DOHH2 (cell line): ENCODE measurements around the gene MICAL2.

Source experiments
- H3F3A ChIP-seq: fragments of 200-600 bp; sonication (generic), shearing (Covaris generic); 2 replicates; pipeline ENCODE4 v1.6.0; 2016; ENCODE audit warnings: antibody characterized with exemption, mild to moderate bottlenecking; ENCODE audit not compliant: control insufficient read depth, insufficient read depth
- H3K27ac ChIP-seq: fragments of 200-600 bp; sonication (generic); 2 replicates; pipeline ENCODE4 v1.5.1; 2014; ENCODE audit warnings: low read depth, mild to moderate bottlenecking, low read length, moderate library complexity
- H3K27me3 ChIP-seq: fragments of 200-600 bp; sonication (generic); 2 replicates; pipeline ENCODE4 v1.6.1; 2014; ENCODE audit warnings: mild to moderate bottlenecking, low read length, mixed read lengths; ENCODE audit not compliant: control insufficient read depth
- H3K36me3 ChIP-seq: fragments of 200-600 bp; sonication (generic); 2 replicates; pipeline ENCODE4 v1.6.1; 2014; ENCODE audit warnings: mild to moderate bottlenecking, low read length, moderate library complexity, mixed read lengths; ENCODE audit not compliant: control insufficient read depth
- H3K4me1 ChIP-seq: fragments of 200-600 bp; sonication (generic); 2 replicates; pipeline ENCODE4 v1.6.1; 2014; ENCODE audit warnings: mild to moderate bottlenecking, low read length, mixed read lengths; ENCODE audit not compliant: control insufficient read depth
- H3K4me2 ChIP-seq: fragments of 200-600 bp; sonication (generic); 2 replicates; pipeline ENCODE4 v1.6.0; 2014; ENCODE audit warnings: mild to moderate bottlenecking, low read length, moderate library complexity
- H3K4me3 ChIP-seq: fragments of 200-600 bp; sonication (generic); 2 replicates; pipeline ENCODE4 v1.5.1; 2014; ENCODE audit warnings: mild to moderate bottlenecking, low read length, mixed read lengths
- H3K79me2 ChIP-seq: fragments of 200-600 bp; sonication (generic); 2 replicates; pipeline ENCODE4 v1.6.1; 2014; ENCODE audit warnings: mild to moderate bottlenecking, low read length, mixed read lengths; ENCODE audit not compliant: control insufficient read depth
- H3K9me2 ChIP-seq: fragments of 200-600 bp; sonication (generic); replicated peaks from 2 replicates; pipeline ENCODE4 v1.6.1; 2014; ENCODE audit warnings: mild to moderate bottlenecking, low read length, mixed read lengths; ENCODE audit not compliant: control insufficient read depth
- H3K9me3 ChIP-seq: fragments of 200-600 bp; sonication (generic); 2 replicates; pipeline ENCODE4 v1.6.1; 2014; ENCODE audit warnings: antibody characterized with exemption, low read length, mixed read lengths; ENCODE audit not compliant: control insufficient read depth, insufficient read depth
- H4K20me1 ChIP-seq: fragments of 200-600 bp; sonication (generic); 2 replicates; pipeline ENCODE4 v1.6.0; 2014; ENCODE audit warnings: low read depth, mild to moderate bottlenecking, antibody characterized with exemption, low read length, moderate library complexity; ENCODE audit not compliant: control insufficient read depth, insufficient read depth
- EZH2phosphoT487 ChIP-seq: fragments of 200-600 bp; sonication (generic); IDR thresholded peaks from 2 replicates; pipeline ENCODE4 v1.6.1; 2017; ENCODE audit warnings: borderline replicate concordance, mild to moderate bottlenecking, antibody characterized with exemption, low read length, moderate library complexity, mixed read lengths
- TF ChIP-seq, protein P1 (sequence below): fragments of 200-600 bp; sonication (generic); IDR thresholded peaks from one replicate; pipeline ENCODE4 v1.5.1; 2014; ENCODE audit warnings: antibody characterized with exemption, mild to moderate bottlenecking, low read depth, low read length; ENCODE audit not compliant: poor library complexity, severe bottlenecking

MICAL2 gene

DNA sequence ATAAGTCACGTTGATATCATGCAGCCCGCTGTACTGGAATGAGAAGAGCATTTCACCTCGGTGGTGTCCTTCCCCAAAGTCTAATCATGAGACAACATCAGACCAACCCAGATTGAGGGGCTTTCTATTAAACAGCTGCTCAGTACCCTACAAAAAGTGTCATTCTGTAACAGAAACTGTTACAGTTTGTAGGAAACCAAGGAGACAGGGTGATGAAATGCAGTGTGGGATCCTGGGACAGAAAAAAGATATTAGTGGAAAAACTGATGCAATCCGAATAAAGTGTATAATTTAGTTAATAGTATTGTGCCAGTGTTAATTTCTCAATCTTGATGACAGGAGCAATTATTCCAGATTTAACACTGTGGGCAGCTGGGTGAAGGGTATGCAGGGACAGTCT, 128.0 kb downstream of the MICAL2 start:
- Histone ChIP-seq H4K20me1 (no peaks in the 10 kb centered on the region), H3F3A (no peaks in the 10 kb centered on the region), H3K9me2 (no peaks in the 10 kb centered on the region), H3K9me3 (no peaks in the 10 kb centered on the region), H3K27me3 (no peaks in the 10 kb centered on the region), H3K4me3 (no peak overlapping the region), H3K27ac (no peak overlapping the region), H3K36me3 (no peaks in the 10 kb centered on the region), H3K79me2 (no peaks in the 10 kb centered on the region), H3K4me2 (no peak overlapping the region), H3K4me1 (no peaks in the 10 kb centered on the region)
- TF ChIP-seq, protein P1, sequence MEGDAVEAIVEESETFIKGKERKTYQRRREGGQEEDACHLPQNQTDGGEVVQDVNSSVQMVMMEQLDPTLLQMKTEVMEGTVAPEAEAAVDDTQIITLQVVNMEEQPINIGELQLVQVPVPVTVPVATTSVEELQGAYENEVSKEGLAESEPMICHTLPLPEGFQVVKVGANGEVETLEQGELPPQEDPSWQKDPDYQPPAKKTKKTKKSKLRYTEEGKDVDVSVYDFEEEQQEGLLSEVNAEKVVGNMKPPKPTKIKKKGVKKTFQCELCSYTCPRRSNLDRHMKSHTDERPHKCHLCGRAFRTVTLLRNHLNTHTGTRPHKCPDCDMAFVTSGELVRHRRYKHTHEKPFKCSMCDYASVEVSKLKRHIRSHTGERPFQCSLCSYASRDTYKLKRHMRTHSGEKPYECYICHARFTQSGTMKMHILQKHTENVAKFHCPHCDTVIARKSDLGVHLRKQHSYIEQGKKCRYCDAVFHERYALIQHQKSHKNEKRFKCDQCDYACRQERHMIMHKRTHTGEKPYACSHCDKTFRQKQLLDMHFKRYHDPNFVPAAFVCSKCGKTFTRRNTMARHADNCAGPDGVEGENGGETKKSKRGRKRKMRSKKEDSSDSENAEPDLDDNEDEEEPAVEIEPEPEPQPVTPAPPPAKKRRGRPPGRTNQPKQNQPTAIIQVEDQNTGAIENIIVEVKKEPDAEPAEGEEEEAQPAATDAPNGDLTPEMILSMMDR, result no peak
- TF ChIP-seq EZH2phosphoT487, result no peak

DNA sequence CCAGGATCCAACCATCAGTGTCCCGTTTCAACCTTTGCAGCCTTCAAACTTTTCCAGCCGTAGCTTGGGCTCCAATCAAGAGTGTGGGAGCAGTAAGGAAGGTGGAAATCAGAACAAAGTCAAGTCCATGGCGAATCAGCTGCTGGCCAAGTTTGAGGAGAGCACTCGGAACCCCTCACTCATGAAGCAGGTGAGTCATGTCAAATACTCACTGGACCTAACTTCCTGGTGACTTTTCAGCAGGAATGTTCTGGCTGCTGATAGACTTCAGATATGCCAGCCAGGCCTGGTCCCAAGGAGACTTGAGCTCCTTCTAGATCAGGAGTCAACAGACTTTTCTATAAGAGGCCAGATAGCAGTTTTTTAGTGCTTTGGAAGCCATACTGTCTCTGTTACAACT, 129.0 kb downstream of the MICAL2 start:
- Histone ChIP-seq H3K27me3 (no peaks in the 10 kb centered on the region), H4K20me1 (no peaks in the 10 kb centered on the region), H3K9me2 (no peaks in the 10 kb centered on the region), H3F3A (no peaks in the 10 kb centered on the region), H3K27ac (no peak overlapping the region), H3K4me2 (no peak overlapping the region), H3K4me3 (no peak overlapping the region), H3K4me1 (no peaks in the 10 kb centered on the region), H3K79me2 (no peaks in the 10 kb centered on the region), H3K36me3 (no peaks in the 10 kb centered on the region), H3K9me3 (no peaks in the 10 kb centered on the region)
- TF ChIP-seq EZH2phosphoT487, result no peak
- TF ChIP-seq, protein P1, result no peak

DNA sequence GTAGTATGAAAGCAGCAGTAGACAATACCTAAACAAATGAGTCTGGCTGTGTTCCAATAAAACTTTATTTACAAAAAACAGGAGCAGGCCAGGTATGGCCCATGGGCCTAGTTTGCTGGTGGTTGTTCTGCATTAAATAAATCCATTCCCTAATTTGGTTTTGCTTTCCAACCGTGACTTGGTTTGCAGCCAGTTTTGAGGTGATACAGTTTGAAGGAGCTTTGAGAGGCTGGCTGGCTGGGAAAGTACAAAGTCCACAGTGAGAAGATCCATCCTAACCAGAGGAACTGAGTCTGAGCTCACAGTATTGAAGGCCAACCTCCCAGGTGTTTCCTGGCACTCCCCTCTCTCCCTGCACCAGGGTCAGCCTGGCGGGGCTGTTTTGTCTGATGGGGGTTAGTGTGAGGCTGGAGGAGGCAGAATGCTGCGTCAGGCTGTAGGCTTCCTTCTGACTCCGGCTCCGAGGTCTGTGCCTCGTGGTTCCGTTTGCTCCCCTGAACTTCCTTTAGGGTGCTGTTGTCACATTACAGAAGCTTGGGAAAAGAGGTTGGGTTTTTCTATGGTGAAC, 129.5 kb downstream of the MICAL2 start:
- H4K20me1 ChIP-seq, result no peaks in the 10 kb centered on the region
- no peaks in the 10 kb centered on the region for H3K9me3 ChIP-seq
- no peak overlapping the region for H3K4me2 ChIP-seq
- H3K27me3 ChIP-seq, result no peaks in the 10 kb centered on the region
- no peaks in the 10 kb centered on the region for H3K79me2 ChIP-seq
- no peaks in the 10 kb centered on the region for H3K9me2 ChIP-seq
- H3K4me1 ChIP-seq, result no peaks in the 10 kb centered on the region
- no peak for TF ChIP-seq EZH2phosphoT487
- no peaks in the 10 kb centered on the region for H3F3A ChIP-seq
- no peaks in the 10 kb centered on the region for H3K36me3 ChIP-seq
- H3K4me3 ChIP-seq, result no peak overlapping the region
- no peak overlapping the region for H3K27ac ChIP-seq

DNA sequence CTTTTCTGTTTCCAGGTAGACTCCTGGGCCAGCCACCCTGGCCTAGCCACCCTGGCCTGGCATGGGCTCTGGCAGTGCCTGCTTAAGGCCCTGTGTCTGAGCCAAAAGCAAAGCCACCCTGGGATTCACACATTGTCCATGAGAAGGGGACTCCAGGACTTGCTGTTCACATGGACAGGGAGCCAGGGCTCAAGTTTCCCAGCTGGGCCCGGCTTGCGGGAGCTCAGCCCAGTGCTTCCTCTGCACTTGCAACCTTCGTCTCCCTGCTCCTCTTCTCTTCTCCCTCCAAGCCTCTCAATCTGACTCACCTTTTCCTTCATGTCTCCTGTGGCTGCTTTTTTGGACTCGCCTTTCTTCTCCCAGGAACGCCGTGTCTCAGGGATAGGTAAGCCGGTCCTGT, 130.3 kb downstream of the MICAL2 start:
- Histone ChIP-seq H3K4me1 (no peaks in the 10 kb centered on the region), H3K4me3 (no peak overlapping the region), H3K36me3 (no peaks in the 10 kb centered on the region), H4K20me1 (no peaks in the 10 kb centered on the region), H3K79me2 (no peaks in the 10 kb centered on the region), H3K9me3 (no peaks in the 10 kb centered on the region), H3F3A (no peaks in the 10 kb centered on the region), H3K27me3 (no peaks in the 10 kb centered on the region), H3K27ac (no peak overlapping the region), H3K4me2 (no peak overlapping the region), H3K9me2 (no peaks in the 10 kb centered on the region)
- TF ChIP-seq, protein P1, result no peak
- no peak for TF ChIP-seq EZH2phosphoT487
